Caco-2 (cell line): ENCODE measurements around the gene KLHL29. TPM values are rescaled to one million over a fixed set of nuclear protein-coding genes. Genes with fewer than 3 reads are reported as not detected.

Experiments
- BruUV-seq: library from RNA; stranded (reverse); fragments of 400-500 nt; replicated peaks from 2 replicates; lab custom pipeline; 2021; lab: Mats Ljungman, UMichigan
- CTCF ChIA-PET: fragments of 300-600 bp; sonication (Branson Sonifier 250); formaldehyde crosslinking; loops from one replicate; lab custom pipeline; 2022; ENCODE audit warnings: antibody characterized with exemption; lab: Charles Lee
- POLR2A ChIA-PET: fragments of 300-600 bp; sonication (Branson Sonifier 250); formaldehyde crosslinking; loops from one replicate; lab custom pipeline; 2022; ENCODE audit warnings: antibody characterized with exemption; lab: Charles Lee
- DNase-seq, 2 experiments: peaks; one replicate each; pipeline versions ENCODE4 v3.0.0 to v3.0.0-alpha.2; 2020 to 2022
- H3K27me3 ChIP-seq: replicated peaks from 2 replicates; pipeline ENCODE4 v1.6.0; 2011; ENCODE audit warnings: low read length; ENCODE audit not compliant: control insufficient read depth, insufficient read depth
- H3K36me3 ChIP-seq: 2 replicates; pipeline ENCODE4 v1.5.1; 2011; ENCODE audit warnings: low read length; ENCODE audit not compliant: control insufficient read depth, insufficient read depth
- H3K4me1 ChIP-seq: fragments of 250-450 bp; sonication (Bioruptor Pico); 2 replicates; pipeline ENCODE4 v1.5.1; 2020; ENCODE audit warnings: mild to moderate bottlenecking
- H3K4me3 ChIP-seq: 2 replicates; pipeline ENCODE4 v1.5.1; 2011; ENCODE audit warnings: low read depth, mild to moderate bottlenecking, control low read depth, low read length
- H3K9me3 ChIP-seq: fragments of 250-450 bp; sonication (Bioruptor Pico); 2 replicates; pipeline ENCODE4 v1.5.1; 2020; ENCODE audit warnings: mild to moderate bottlenecking, moderate library complexity
- H3K27ac Mint-ChIP-seq: one replicate; pipeline ENCODE4 v1.8.0; 2022; ENCODE audit warnings: mixed read lengths; ENCODE audit not compliant: unreplicated experiment
- H3K27me3 Mint-ChIP-seq: one replicate; pipeline ENCODE4 v1.8.0; 2022; ENCODE audit warnings: mixed read lengths; ENCODE audit not compliant: insufficient read depth, unreplicated experiment
- H3K36me3 Mint-ChIP-seq: one replicate; pipeline ENCODE4 v1.8.0; 2022; ENCODE audit warnings: mild to moderate bottlenecking, mixed read lengths; ENCODE audit not compliant: insufficient read depth, unreplicated experiment
- H3K4me1 Mint-ChIP-seq: one replicate; pipeline ENCODE4 v1.8.0; 2022; ENCODE audit warnings: low read depth, mixed read lengths; ENCODE audit not compliant: unreplicated experiment
- H3K4me3 Mint-ChIP-seq: one replicate; pipeline ENCODE4 v1.8.0; 2022; ENCODE audit warnings: mild to moderate bottlenecking, moderate library complexity, mixed read lengths; ENCODE audit not compliant: unreplicated experiment
- H3K9me3 Mint-ChIP-seq: one replicate; pipeline ENCODE4 v1.8.0; 2022; ENCODE audit warnings: mixed read lengths; ENCODE audit not compliant: unreplicated experiment
- CTCF ChIP-seq, 2 experiments: fragments of 200-600 bp in 1 of 2; IDR thresholded peaks; 1 replicate in 1 of 2; 2 replicates in 1 of 2; pipeline versions ENCODE4 v1.5.1 to v1.8.0; 2011 to 2022; ENCODE audit warnings: antibody characterized with exemption in 1 of 2, control low read depth in 1 of 2, inconsistent platforms in 1 of 2, low read depth in 1 of 2, low read length in 1 of 2, mild to moderate bottlenecking in 1 of 2, moderate library complexity in 1 of 2; ENCODE audit not compliant: insufficient read depth in 1 of 2, severe bottlenecking in 1 of 2, unreplicated experiment in 1 of 2
- intact Hi-C: fragments of 100-400 bp; cut with micrococcal nuclease; formaldehyde crosslinking; loops from one replicate; pipeline ENCODE4 v1.10.0; 2022; ENCODE audit not compliant: unreplicated experiment
- total RNA-seq: library from RNA; stranded (reverse); gene quantifications from 2 replicates; pipeline ENCODE4 v1.2.3, GENCODE V29; 2022

The KLHL29 gene
- total RNA-seq, 1 experiment from 2014 or later: 0.61 TPM

GRCh38 chr2:23480957-23481797, 96.2 kb downstream of the KLHL29 start:
- Mint-ChIP-seq H3K4me1 (peaks cover 14% of the 10 kb centered on the region), H3K4me3 (no peak overlapping the region)
- intact Hi-C loops: no loop called here

DNA sequence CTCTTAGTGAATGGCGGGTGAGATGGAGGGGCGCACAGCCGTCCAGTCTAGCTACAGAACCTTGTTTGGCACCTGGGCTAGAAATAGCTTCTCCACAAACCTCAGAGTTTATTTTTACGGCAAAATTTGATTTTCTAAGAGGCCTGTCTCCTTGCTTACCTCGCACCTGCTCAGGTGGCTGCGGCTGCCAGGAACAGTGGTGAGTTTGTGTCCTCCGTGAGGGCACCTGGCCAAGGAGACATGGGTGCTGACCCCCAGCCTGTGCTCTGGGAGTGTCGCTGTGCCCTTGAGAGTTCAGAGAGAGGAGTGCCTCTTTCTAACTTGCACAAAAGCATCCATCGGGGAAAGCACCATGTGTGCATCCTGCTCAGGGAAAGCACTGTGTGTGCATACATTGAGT, 97.2 kb downstream of the KLHL29 start:
- TF ChIP-seq CTCF (IDR thresholded peaks at IDR 0.05; ENCODE audit: insufficient read depth in 1 of 2, low read depth in 1 of 2, low read length in 1 of 2, severe bottlenecking in 1 of 2, unreplicated experiment in 1 of 2): no peak
- H3K4me3 ChIP-seq: no peak overlapping the region
- Mint-ChIP-seq H3K27me3 (no peaks in the 10 kb centered on the region), H3K27ac (no peak overlapping the region), H3K4me3 (no peak overlapping the region), H3K4me1 (peaks cover 14% of the 10 kb centered on the region), H3K36me3 (no peaks in the 10 kb centered on the region), H3K9me3 (no peaks in the 10 kb centered on the region)
- peaks cover 13% of the 10 kb centered on the region for H3K4me1 ChIP-seq
- BruUV-seq: no TSS peak
- no peaks in the 10 kb centered on the region for H3K9me3 ChIP-seq
- H3K27me3 ChIP-seq: no peaks in the 10 kb centered on the region
- CTCF ChIA-PET: interaction anchor here (0.6 kb wide), 1 partner anchor 18 kb away, joined by 4 read pairs; no protein-coding TSS in a partner anchor
- DNase-seq: no peak
- no peaks in the 10 kb centered on the region for H3K36me3 ChIP-seq
- POLR2A ChIA-PET: no interaction called here
- intact Hi-C loops: no loop called here

More at GRCh38 chr2:23480957-23481797, 96.2 kb downstream of the KLHL29 start:
- Mint-ChIP-seq H3K27ac (peak overlapping the region; percentile 86), H3K36me3 (no peaks in the 10 kb centered on the region), H3K27me3 (no peaks in the 10 kb centered on the region), H3K9me3 (no peaks in the 10 kb centered on the region)
- H3K27me3 ChIP-seq: no peaks in the 10 kb centered on the region
- BruUV-seq: no TSS peak
- no peak for TF ChIP-seq CTCF (IDR thresholded peaks at IDR 0.05; ENCODE audit: insufficient read depth in 1 of 2, low read depth in 1 of 2, low read length in 1 of 2, severe bottlenecking in 1 of 2, unreplicated experiment in 1 of 2)
- DNase-seq: peak; percentile 67 to 74
- no peaks in the 10 kb centered on the region for H3K36me3 ChIP-seq
- ChIA-PET CTCF (no interaction called here), POLR2A (no interaction called here)
- peaks cover 13% of the 10 kb centered on the region for H3K4me1 ChIP-seq
- no peak overlapping the region for H3K4me3 ChIP-seq
- H3K9me3 ChIP-seq: no peaks in the 10 kb centered on the region

DNA sequence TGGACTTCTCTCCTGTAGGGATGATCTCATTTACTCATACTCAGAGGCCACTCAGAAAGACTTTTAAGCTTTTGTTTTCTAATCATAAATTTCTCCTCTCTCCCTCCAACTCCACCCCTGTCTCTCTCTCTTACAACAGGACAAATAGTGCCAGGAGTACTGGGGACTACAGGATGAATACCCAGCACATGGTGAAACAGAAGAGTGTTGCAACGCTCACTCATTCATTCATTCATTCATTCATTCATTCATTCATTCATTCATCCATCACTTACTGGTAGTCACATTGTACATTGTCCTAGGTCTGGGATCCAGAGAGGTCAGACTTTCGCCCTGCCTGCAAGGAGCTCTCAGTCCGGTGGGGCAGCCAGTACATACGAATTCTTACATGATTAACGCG, 97.6 kb downstream of the KLHL29 start:
- no peaks in the 10 kb centered on the region for H3K27me3 Mint-ChIP-seq
- DNase-seq: no peak
- ChIA-PET POLR2A (no interaction called here), CTCF (interaction anchor here (0.6 kb wide), 1 partner anchor 19 kb away, joined by 4 read pairs; no protein-coding TSS in a partner anchor)
- peaks cover 14% of the 10 kb centered on the region for H3K4me1 Mint-ChIP-seq
- Histone ChIP-seq H3K4me1 (peaks cover 13% of the 10 kb centered on the region), H3K27me3 (no peaks in the 10 kb centered on the region), H3K36me3 (no peaks in the 10 kb centered on the region), H3K4me3 (no peak overlapping the region), H3K9me3 (no peaks in the 10 kb centered on the region)
- no peaks in the 10 kb centered on the region for H3K36me3 Mint-ChIP-seq
- H3K4me3 Mint-ChIP-seq: no peak overlapping the region
- no TSS peak for BruUV-seq
- TF ChIP-seq CTCF (IDR thresholded peaks at IDR 0.05; ENCODE audit: insufficient read depth in 1 of 2, low read depth in 1 of 2, low read length in 1 of 2, severe bottlenecking in 1 of 2, unreplicated experiment in 1 of 2): no peak
- intact Hi-C loops: no loop called here
- H3K9me3 Mint-ChIP-seq: no peaks in the 10 kb centered on the region
- no peak overlapping the region for H3K27ac Mint-ChIP-seq
